ENCODE results near the gene SESTD1. TPM values are rescaled to one million over a fixed set of nuclear protein-coding genes. Genes with fewer than 3 reads are reported as not detected.
"Not testable (repeated sequence)": the region's sequence is repeated elsewhere in the genome, so short reads cannot be mapped to it uniquely, and the experiment has no call there.

The SESTD1 gene
- total and polyA plus RNA-seq, 8 donors, result 36.0 to 76.9 (median 49.7) TPM

DNA sequence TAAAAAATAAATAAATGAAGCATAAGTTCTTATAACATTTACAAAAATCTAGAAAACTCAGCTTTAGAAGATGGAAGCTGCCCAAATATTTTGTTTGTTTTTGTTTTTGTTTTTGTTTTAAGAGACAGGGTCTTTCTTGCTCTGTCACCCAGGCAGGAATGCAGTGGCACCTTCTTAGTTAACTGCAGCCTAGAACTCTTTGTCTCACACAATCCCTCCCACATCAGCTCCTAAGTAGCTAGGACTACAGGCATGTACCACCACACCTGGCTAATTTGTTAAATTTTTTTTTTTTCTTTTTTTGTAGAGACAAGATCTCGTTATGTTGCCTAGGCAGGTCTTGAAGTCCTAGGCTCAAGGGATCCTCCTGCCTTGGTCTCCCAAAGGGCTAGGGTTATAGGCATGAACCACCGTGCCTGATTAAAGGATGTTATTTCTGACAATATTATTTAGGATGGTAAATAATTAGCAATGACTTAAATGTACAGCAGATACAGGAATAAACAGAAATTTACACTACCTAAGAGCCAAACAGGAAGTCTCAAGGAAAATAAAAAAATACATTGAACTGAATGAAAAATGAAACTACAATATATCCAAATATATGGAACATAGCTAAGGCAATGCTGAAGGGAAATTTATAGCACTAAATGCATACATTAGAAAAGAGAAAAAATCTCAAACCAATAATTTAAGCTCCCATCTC is 17.2 kb downstream of the SESTD1 start:
- DNase-seq (no peak), ATAC-seq (no peak)
- Histone ChIP-seq H3K27me3 (no peaks in the 10 kb centered on the region), H3K9me3 (no peaks in the 10 kb centered on the region), H3K27ac (no peak overlapping the region), H3K4me3 (no peak overlapping the region), H3K36me3 (no peaks in the 10 kb centered on the region), H3K4me1 (peaks cover 0 to 13% of the 10 kb centered on the region in 2 donors)
- TF ChIP-seq, protein P1, sequence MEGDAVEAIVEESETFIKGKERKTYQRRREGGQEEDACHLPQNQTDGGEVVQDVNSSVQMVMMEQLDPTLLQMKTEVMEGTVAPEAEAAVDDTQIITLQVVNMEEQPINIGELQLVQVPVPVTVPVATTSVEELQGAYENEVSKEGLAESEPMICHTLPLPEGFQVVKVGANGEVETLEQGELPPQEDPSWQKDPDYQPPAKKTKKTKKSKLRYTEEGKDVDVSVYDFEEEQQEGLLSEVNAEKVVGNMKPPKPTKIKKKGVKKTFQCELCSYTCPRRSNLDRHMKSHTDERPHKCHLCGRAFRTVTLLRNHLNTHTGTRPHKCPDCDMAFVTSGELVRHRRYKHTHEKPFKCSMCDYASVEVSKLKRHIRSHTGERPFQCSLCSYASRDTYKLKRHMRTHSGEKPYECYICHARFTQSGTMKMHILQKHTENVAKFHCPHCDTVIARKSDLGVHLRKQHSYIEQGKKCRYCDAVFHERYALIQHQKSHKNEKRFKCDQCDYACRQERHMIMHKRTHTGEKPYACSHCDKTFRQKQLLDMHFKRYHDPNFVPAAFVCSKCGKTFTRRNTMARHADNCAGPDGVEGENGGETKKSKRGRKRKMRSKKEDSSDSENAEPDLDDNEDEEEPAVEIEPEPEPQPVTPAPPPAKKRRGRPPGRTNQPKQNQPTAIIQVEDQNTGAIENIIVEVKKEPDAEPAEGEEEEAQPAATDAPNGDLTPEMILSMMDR (IDR thresholded peaks at IDR 0.05), result no peak
- intact Hi-C loops (cut with DNase I), result no loop called here

- H3K9me3 ChIP-seq; H3K27ac ChIP-seq; H3K36me3 ChIP-seq; H3K27me3 ChIP-seq; DNase-seq; H3K4me3 ChIP-seq; ATAC-seq; intact Hi-C loops (cut with DNase I): not testable (repeated sequence)
- H3K4me1 ChIP-seq, result peaks cover 0 to 11% of the 10 kb centered on the region in 2 donors
These were observed 18.8 kb downstream of the SESTD1 start for GRCh38 chr2:179245843-179246242.

DNA sequence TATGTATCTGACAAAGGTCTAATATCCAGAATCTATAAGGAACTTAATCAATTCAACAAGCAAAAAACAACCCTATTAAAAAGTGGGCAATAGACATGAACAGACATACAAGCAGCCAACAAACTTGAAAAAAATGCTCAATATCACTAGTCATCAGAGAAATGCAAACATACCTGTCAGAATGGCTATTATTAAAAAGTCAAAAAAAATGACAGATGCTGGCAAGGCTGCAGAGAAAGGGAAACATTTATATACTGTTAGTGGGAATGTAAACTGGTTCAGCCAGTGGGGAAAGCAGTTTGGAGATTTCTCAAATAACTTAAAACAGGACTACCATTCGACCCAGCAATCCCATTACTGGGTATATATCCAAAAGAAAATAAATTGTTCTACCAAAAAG is 21.6 kb downstream of the SESTD1 start:
- intact Hi-C loops (cut with DNase I), result no loop called here
- no peak overlapping the region for H3K4me3 ChIP-seq
- peaks cover 12 to 36% of the 10 kb centered on the region in 2 donors for H3K4me1 ChIP-seq
- H3K9me3 ChIP-seq, result no peaks in the 10 kb centered on the region
- no peaks in the 10 kb centered on the region for H3K36me3 ChIP-seq
- TF ChIP-seq, protein P1 (IDR thresholded peaks at IDR 0.05), result no peak
- H3K27ac ChIP-seq, result no peak overlapping the region
- ATAC-seq (no peak), DNase-seq (no peak)
- H3K27me3 ChIP-seq, result no peaks in the 10 kb centered on the region

- Histone ChIP-seq H3K4me1 (peaks cover 12 to 57% of the 10 kb centered on the region in 2 donors), H3K36me3 (no peaks in the 10 kb centered on the region), H3K27me3 (no peaks in the 10 kb centered on the region), H3K27ac (peak overlapping the region in 1 of 2 donors; percentile 21), H3K4me3 (no peak overlapping the region), H3K9me3 (no peaks in the 10 kb centered on the region)
- DNase-seq, result no peak
- peak; percentile 58 for ATAC-seq
- intact Hi-C loops (cut with DNase I), result no loop called here
- TF ChIP-seq, protein P1 (IDR thresholded peaks at IDR 0.05), result no peak
These were observed 23.9 kb downstream of the SESTD1 start for GRCh38 chr2:179240481-179241451.

- Histone ChIP-seq H3K27me3 (no peaks in the 10 kb centered on the region), H3K9me3 (no peaks in the 10 kb centered on the region), H3K36me3 (no peaks in the 10 kb centered on the region), H3K27ac (no peak overlapping the region), H3K4me1 (peaks cover 12 to 66% of the 10 kb centered on the region in 2 donors), H3K4me3 (no peak overlapping the region)
- no peak for DNase-seq
- TF ChIP-seq, protein P1 (IDR thresholded peaks at IDR 0.05), result no peak
- intact Hi-C loops (cut with DNase I), result no loop called here
- ATAC-seq, result no peak
These were observed 24.8 kb downstream of the SESTD1 start for GRCh38 chr2:179239838-179240237.
